ENCODE data around the gene GASK1A.

DNA sequence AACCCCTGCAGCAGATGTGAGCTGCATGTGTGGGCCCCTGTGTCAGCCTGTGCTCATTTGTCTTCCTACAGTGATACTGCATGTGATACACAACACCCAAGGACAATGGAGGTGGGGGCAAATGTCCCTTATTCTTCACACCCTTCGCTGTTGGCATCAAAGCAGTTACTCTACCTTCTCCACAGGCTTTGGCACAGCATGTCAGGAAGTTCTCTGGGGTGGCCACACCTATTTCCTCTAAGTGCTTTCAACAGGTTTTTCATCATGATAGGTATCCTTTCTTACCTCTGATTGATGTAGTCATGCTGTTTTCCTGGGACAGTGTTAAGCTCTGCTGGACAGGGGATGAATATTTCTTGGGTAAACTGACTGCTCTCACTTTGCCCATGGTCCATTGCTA is 43.6 kb upstream of the GASK1A start:
- TF ChIP-seq, protein P1, sequence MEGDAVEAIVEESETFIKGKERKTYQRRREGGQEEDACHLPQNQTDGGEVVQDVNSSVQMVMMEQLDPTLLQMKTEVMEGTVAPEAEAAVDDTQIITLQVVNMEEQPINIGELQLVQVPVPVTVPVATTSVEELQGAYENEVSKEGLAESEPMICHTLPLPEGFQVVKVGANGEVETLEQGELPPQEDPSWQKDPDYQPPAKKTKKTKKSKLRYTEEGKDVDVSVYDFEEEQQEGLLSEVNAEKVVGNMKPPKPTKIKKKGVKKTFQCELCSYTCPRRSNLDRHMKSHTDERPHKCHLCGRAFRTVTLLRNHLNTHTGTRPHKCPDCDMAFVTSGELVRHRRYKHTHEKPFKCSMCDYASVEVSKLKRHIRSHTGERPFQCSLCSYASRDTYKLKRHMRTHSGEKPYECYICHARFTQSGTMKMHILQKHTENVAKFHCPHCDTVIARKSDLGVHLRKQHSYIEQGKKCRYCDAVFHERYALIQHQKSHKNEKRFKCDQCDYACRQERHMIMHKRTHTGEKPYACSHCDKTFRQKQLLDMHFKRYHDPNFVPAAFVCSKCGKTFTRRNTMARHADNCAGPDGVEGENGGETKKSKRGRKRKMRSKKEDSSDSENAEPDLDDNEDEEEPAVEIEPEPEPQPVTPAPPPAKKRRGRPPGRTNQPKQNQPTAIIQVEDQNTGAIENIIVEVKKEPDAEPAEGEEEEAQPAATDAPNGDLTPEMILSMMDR (IDR thresholded peaks at IDR 0.05; ENCODE audit: low read depth, low read length): no peak
- TF ChIP-seq EZH2phosphoT487 (IDR thresholded peaks at IDR 0.05; ENCODE audit: low read depth): no peak

Measured in OCI-LY3 (cell line).